Measurements from ENCODE around the gene GABRP. TPM values are rescaled to one million over a fixed set of nuclear protein-coding genes. Genes with fewer than 3 reads are reported as not detected.

GABRP gene
- total RNA-seq, 1 donor, result under 0.01 TPM

DNA sequence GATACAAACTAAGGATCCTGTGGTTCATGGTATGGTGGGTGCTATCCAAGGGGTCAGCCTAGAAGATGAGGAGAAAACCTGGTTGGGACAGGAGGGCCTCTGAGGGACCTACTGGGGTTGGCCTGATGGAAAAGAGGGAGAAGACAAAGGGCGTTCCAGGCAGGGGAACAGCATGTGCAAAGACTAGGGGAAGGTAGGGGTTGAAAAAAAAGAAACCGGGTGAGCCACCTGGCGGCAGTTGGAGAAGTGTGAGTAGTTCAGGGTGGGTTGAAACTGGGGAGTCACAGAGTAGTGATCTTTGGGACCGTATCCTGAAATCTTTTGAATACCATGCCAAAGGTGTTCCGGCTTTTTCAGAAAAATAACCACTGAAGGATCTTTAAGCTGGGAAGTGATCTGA is 8.7 kb upstream of the GABRP start:
- Histone ChIP-seq H3K4me1 (ENCODE audit: insufficient read depth, low read length) (no peaks in the 10 kb centered on the region), H3K27ac (ENCODE audit: low read depth, low read length) (no peak overlapping the region), H4K20me1 (ENCODE audit: insufficient read depth, low read length) (no peaks in the 10 kb centered on the region), H3K79me2 (ENCODE audit: insufficient read depth, low read length) (no peaks in the 10 kb centered on the region), H3K27me3 (ENCODE audit: insufficient read depth, low read length) (no peaks in the 10 kb centered on the region), H3K4me3 (ENCODE audit: insufficient read depth, low read length) (no peak overlapping the region), H2AFZ (ENCODE audit: low read length) (no peak overlapping the region), H3K4me2 (ENCODE audit: insufficient read depth, low read length) (no peak overlapping the region), H3K36me3 (ENCODE audit: insufficient read depth, low read length) (no peaks in the 10 kb centered on the region), H3K9me3 (ENCODE audit: low read depth, low read length) (no peaks in the 10 kb centered on the region)
- TF ChIP-seq, protein P1, sequence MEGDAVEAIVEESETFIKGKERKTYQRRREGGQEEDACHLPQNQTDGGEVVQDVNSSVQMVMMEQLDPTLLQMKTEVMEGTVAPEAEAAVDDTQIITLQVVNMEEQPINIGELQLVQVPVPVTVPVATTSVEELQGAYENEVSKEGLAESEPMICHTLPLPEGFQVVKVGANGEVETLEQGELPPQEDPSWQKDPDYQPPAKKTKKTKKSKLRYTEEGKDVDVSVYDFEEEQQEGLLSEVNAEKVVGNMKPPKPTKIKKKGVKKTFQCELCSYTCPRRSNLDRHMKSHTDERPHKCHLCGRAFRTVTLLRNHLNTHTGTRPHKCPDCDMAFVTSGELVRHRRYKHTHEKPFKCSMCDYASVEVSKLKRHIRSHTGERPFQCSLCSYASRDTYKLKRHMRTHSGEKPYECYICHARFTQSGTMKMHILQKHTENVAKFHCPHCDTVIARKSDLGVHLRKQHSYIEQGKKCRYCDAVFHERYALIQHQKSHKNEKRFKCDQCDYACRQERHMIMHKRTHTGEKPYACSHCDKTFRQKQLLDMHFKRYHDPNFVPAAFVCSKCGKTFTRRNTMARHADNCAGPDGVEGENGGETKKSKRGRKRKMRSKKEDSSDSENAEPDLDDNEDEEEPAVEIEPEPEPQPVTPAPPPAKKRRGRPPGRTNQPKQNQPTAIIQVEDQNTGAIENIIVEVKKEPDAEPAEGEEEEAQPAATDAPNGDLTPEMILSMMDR (IDR thresholded peaks at IDR 0.05; ENCODE audit: extremely low read depth, low read depth, low read length), result no peak
- DNase-seq (ENCODE audit: insufficient read length, low spot score, missing footprints), result no peak

DNA sequence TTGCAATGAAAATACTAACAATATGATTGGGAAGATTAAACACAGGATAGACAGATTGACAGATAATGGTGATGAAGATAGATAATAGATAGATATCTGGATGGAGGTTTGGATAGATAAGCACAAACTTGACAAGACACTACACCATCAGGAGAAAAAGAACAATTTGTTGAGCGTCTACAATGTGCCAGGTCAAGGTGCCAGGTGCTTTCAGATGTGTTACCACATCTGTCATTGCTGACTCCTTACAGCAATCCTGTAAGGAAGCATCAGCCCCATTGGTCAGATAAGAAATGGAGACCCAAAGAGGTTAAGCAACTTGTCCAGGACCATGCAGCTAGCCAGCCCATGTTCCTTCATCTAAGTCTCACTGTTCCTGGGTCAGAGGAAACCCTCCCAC is 1.6 kb upstream of the GABRP start:
- H3K4me2 ChIP-seq (ENCODE audit: insufficient read depth, low read length), result no peak overlapping the region
- TF ChIP-seq, protein P1 (IDR thresholded peaks at IDR 0.05; ENCODE audit: extremely low read depth, low read depth, low read length), result no peak
- H4K20me1 ChIP-seq (ENCODE audit: insufficient read depth, low read length), result no peaks in the 10 kb centered on the region
- H3K9me3 ChIP-seq (ENCODE audit: low read depth, low read length), result no peaks in the 10 kb centered on the region
- no peak overlapping the region for H3K27ac ChIP-seq (ENCODE audit: low read depth, low read length)
- H3K27me3 ChIP-seq (ENCODE audit: insufficient read depth, low read length), result no peaks in the 10 kb centered on the region
- H3K36me3 ChIP-seq (ENCODE audit: insufficient read depth, low read length), result no peaks in the 10 kb centered on the region
- no peaks in the 10 kb centered on the region for H3K4me1 ChIP-seq (ENCODE audit: insufficient read depth, low read length)
- no peak overlapping the region for H2AFZ ChIP-seq (ENCODE audit: low read length)
- H3K4me3 ChIP-seq (ENCODE audit: insufficient read depth, low read length), result no peak overlapping the region
- DNase-seq (ENCODE audit: insufficient read length, low spot score, missing footprints), result no peak
- no peaks in the 10 kb centered on the region for H3K79me2 ChIP-seq (ENCODE audit: insufficient read depth, low read length)

DNA sequence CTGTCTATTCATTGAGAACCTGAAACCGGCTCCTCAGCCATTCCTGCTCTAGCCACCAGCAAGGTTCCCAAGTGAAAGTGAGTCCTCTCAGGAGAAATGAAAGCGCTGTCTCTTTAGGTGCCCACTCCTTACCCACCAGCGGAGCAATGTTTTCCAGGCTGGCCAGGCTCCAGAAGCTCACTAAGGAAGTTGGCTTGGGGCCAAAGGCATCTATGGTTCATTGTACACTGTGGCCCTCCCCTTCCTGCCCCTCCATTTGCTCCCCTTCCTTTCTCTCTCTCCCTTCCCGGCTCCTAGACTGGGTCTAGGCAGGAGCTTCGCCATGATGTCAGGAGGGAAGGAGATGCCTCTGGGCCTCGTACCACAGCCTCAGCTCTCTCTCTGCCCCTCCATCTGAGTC is 1.1 kb upstream of the GABRP start:
- Histone ChIP-seq H3K4me1 (ENCODE audit: insufficient read depth, low read length) (no peaks in the 10 kb centered on the region), H3K27me3 (ENCODE audit: insufficient read depth, low read length) (no peaks in the 10 kb centered on the region), H2AFZ (ENCODE audit: low read length) (no peak overlapping the region), H3K4me2 (ENCODE audit: insufficient read depth, low read length) (no peak overlapping the region), H3K79me2 (ENCODE audit: insufficient read depth, low read length) (no peaks in the 10 kb centered on the region), H3K4me3 (ENCODE audit: insufficient read depth, low read length) (no peak overlapping the region), H4K20me1 (ENCODE audit: insufficient read depth, low read length) (no peaks in the 10 kb centered on the region), H3K27ac (ENCODE audit: low read depth, low read length) (no peak overlapping the region), H3K36me3 (ENCODE audit: insufficient read depth, low read length) (no peaks in the 10 kb centered on the region), H3K9me3 (ENCODE audit: low read depth, low read length) (no peaks in the 10 kb centered on the region)
- DNase-seq (ENCODE audit: insufficient read length, low spot score, missing footprints), result no peak
- TF ChIP-seq, protein P1 (IDR thresholded peaks at IDR 0.05; ENCODE audit: extremely low read depth, low read depth, low read length), result no peak

DNA sequence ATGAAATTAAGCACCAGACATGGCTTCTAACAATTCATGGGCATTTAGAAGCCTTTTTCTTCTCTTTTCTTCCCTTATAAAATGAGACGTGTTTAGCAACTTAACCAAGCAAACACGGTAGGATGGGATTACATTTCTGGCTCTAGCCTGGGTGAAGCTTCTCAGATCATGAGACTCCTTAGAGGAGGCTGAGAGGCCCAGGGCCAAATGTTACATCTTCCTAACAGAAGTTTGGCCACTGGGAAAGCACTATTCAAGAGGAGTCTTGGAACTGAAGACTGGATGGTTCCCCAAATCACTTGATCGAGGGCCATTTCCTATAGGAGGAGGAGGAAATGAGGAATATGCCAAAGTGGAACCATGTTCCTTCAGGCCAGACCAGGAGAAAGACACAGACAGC is 1.9 kb downstream of the GABRP start:
- Histone ChIP-seq H2AFZ (ENCODE audit: low read length) (no peak overlapping the region), H3K4me1 (ENCODE audit: insufficient read depth, low read length) (no peaks in the 10 kb centered on the region), H4K20me1 (ENCODE audit: insufficient read depth, low read length) (no peaks in the 10 kb centered on the region), H3K79me2 (ENCODE audit: insufficient read depth, low read length) (no peaks in the 10 kb centered on the region), H3K9me3 (ENCODE audit: low read depth, low read length) (no peaks in the 10 kb centered on the region), H3K36me3 (ENCODE audit: insufficient read depth, low read length) (no peaks in the 10 kb centered on the region), H3K27me3 (ENCODE audit: insufficient read depth, low read length) (no peaks in the 10 kb centered on the region), H3K27ac (ENCODE audit: low read depth, low read length) (no peak overlapping the region), H3K4me2 (ENCODE audit: insufficient read depth, low read length) (no peak overlapping the region), H3K4me3 (ENCODE audit: insufficient read depth, low read length) (no peak overlapping the region)
- DNase-seq (ENCODE audit: insufficient read length, low spot score, missing footprints), result no peak
- TF ChIP-seq, protein P1 (IDR thresholded peaks at IDR 0.05; ENCODE audit: extremely low read depth, low read depth, low read length), result no peak
